Amniotic epithelial cell (primary cell): ENCODE results near the gene OR7G1.
A peak's percentile ranks its signal among the peaks of the same experiment; 100 is the strongest.
"Not testable (repeated sequence)": the region's sequence is repeated elsewhere in the genome, so short reads cannot be mapped to it uniquely, and the experiment has no call there.

Experiments used
- DNase-seq: peaks from one replicate; pipeline ENCODE4 v3.0.0-alpha.2; 2010; ENCODE audit warnings: low read depth

Gene OR7G1

DNA sequence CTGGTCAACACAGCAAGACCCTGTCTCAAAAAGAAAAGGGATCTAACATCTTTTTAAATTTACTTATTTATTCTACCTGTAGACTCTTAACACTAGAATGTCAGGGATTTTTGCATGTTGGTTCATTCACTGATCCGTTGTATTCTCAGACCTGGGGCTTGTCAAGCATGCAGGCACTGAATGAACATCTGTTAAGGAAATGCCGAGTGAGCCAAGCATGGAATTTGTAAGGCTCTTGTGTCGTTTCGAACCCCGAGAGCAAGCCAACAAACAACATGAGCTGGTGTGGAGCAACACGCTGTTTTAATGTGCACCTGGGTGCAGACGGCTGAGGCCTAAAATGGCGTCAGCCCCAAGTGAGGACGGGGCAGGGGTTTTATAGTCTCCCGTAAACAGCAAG, 38.7 kb downstream of the OR7G1 start:
- DNase-seq: no peak

DNA sequence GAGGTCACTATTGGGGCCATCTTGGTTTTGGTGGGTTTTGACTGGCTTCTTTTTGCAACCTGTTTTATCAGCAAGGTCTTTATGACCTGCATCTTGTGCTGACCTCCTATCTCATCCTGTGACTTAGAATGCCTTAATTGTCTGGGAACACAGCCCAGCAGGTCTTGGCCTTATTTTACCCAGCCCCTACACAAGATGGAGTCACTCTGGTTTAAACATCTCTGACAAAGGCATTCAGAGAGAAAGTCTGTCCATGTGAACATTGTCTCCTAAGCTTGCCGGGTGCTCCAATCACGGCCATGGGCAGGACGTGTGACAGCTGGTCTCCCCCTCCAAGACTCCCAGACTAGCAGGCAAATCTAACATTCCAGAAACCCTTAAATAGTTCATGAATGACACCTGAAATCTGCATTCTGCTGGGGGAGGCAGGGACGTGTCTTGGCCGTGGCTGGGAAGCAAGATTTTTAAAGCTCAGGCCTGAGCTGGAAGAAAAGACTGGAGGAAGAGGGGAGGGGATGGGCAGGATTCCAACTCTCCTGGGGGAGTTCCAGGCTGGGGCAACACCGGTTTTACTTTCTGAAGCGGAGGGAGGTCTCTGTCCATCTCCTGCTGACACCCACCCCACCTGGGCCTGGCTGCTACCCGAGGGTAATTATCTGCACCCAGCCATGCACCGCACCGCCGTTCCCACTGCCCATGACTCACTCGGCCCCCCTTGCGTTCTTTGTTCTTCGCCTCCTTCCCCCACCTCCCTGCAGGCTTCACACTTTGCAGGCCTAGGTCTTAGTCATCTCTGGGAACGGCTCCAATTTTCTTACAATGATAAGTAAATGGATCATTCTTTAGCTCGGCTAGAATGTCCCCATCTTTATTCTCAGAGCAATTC, 40.3 kb downstream of the OR7G1 start:
- peak; percentile 89 for DNase-seq

DNA sequence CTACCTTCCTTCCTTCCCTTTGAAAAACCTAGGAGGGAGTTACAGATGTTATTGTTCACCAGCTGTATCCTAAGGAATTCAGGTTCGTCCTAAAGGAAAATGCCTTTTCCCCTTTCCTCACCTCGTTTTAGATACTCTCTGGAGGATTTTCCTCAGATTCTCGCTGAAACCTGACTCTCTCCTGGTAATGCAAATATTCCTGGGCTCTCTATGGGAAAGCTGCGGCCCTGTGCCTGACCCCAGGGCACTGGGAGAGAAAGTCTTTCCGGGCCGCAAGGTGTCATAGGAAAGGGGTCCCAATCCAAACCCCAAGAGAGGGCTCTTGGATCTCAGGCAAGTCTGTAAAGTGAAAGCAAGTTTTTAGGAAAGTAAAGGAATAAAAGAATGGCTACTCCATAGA, 41.8 kb downstream of the OR7G1 start:
- DNase-seq: no peak

GRCh38 chr19:9071720-9072119, 43.8 kb downstream of the OR7G1 start:
- not testable (repeated sequence) for DNase-seq

DNA sequence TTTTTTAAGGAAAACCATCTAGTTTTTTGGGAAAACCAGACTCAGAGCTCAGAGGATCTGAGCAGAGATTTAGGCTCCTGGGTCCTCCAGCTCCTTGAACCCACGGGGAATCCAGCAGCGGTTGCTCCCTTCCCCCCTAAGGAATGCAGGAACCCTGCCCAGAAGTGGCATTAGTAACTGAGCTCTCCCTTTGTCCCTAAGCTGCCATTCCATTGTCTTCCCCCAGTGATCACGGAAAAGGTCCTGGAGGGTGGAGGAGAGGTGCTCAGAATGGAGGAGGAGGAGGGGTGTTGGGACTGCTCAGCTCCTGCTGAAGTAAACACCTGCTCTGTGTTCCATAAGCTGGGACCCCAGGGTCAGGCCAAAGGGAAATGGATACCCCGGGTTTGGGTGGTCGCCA, 45.5 kb downstream of the OR7G1 start:
- DNase-seq: no peak

GRCh38 chr19:9065457-9066014, 50.0 kb downstream of the OR7G1 start:
- no peak for DNase-seq
